ENCODE measurements around the gene CCDC24. TPM values are rescaled to one million over a fixed set of nuclear protein-coding genes. Genes with fewer than 3 reads are reported as not detected.

Gene CCDC24
- total and polyA plus RNA-seq, 2 donors (not counting 3 experiments of a cell fraction or from before 2014, with no cell fraction given) = 2.2 to 3.1 TPM

DNA sequence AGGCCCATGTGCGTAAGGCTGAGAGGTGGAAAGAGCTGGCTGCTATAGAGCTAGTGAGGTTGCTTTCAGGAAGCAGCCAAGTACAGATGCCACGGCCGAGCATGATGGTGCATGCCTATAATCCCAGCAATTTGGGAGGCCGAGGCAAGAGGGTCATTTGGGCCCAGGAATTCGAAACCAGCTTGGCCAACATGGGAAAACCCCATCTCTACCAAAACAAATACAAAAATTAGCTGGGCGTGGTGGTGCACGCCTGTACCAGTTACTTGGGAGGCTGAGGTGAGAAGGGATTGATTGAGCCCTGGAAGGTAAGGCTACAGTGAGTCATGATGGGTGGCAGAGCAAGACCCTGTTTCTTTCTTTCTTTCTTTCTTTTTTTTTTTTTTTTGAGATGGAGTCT, 2.7 kb downstream of the CCDC24 start:
- POLR2A ChIA-PET = no interaction called here

More for the DNA sequence above, 2.7 kb downstream of the CCDC24 start:
- CTCF ChIA-PET = interaction anchor here (0.7 to 3.3 kb wide), 4 partner anchors 11 to 231 kb away, joined by 3 to 13 read pairs (median 5); no protein-coding TSS in a partner anchor
- H3K79me2 ChIP-seq (ENCODE audit: control insufficient read depth, insufficient read depth, low read length) = no peaks in the 10 kb centered on the region
- no TSS peak for BruUV-seq (replicated peaks)
- H3K9ac ChIP-seq (replicated peaks; ENCODE audit: extremely low read depth, insufficient read depth, low read length) = no peak overlapping the region
- dilution Hi-C loops (cut with MboI; ENCODE audit: extremely low pct_ligation_motif_present, low sequenced_read_pairs) = no loop called here
- no peak for FAIRE-seq
- TF ChIP-seq FOS (IDR thresholded peaks at IDR 0.05; ENCODE audit: borderline replicate concordance, insufficient read depth, low read length) = no peak
- TF ChIP-seq POLR2A (IDR thresholded peaks at IDR 0.05; ENCODE audit: low read depth, low read length) = no peak
- TF ChIP-seq, protein P1, sequence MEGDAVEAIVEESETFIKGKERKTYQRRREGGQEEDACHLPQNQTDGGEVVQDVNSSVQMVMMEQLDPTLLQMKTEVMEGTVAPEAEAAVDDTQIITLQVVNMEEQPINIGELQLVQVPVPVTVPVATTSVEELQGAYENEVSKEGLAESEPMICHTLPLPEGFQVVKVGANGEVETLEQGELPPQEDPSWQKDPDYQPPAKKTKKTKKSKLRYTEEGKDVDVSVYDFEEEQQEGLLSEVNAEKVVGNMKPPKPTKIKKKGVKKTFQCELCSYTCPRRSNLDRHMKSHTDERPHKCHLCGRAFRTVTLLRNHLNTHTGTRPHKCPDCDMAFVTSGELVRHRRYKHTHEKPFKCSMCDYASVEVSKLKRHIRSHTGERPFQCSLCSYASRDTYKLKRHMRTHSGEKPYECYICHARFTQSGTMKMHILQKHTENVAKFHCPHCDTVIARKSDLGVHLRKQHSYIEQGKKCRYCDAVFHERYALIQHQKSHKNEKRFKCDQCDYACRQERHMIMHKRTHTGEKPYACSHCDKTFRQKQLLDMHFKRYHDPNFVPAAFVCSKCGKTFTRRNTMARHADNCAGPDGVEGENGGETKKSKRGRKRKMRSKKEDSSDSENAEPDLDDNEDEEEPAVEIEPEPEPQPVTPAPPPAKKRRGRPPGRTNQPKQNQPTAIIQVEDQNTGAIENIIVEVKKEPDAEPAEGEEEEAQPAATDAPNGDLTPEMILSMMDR (IDR thresholded peaks at IDR 0.05; ENCODE audit: extremely low read depth in 1 of 2, insufficient read depth in 1 of 2, low read depth in 1 of 2, low read length in 2 of 2) = no peak
- no peak for TF ChIP-seq POLR2AphosphoS5 (IDR thresholded peaks at IDR 0.05; ENCODE audit: insufficient read depth, low read depth, low read length)
- no peak for TF ChIP-seq MYC (IDR thresholded peaks at IDR 0.05; ENCODE audit: low read depth, low read length)
- TF ChIP-seq GATA2 (IDR thresholded peaks at IDR 0.05; ENCODE audit: insufficient read depth, insufficient read length, low read depth, low read length) = no peak
- no peak for TF ChIP-seq EZH2 (IDR thresholded peaks at IDR 0.05; ENCODE audit: borderline replicate concordance, low read depth, low read length, severe bottlenecking)
- no peak for TF ChIP-seq JUN (IDR thresholded peaks at IDR 0.05; ENCODE audit: borderline replicate concordance, insufficient read depth, insufficient read length, low read depth)
- no peak for TF ChIP-seq MAX (IDR thresholded peaks at IDR 0.05; ENCODE audit: insufficient read depth, insufficient read length)
- H3K4me1 ChIP-seq (ENCODE audit: control insufficient read depth, extremely low read depth, insufficient read depth, low read length) = peaks cover 7% of the 10 kb centered on the region
- H3K27me3 ChIP-seq (ENCODE audit: control insufficient read depth in 2 of 2, insufficient read depth in 2 of 2, low read length in 2 of 2) = no peaks in the 10 kb centered on the region
- H3K36me3 ChIP-seq (ENCODE audit: control insufficient read depth in 2 of 2, extremely low read depth in 1 of 2, insufficient read depth in 2 of 2, low read length in 2 of 2) = no peaks in the 10 kb centered on the region
- H2AFZ ChIP-seq (ENCODE audit: low read depth, low read length) = no peak overlapping the region
- no peaks in the 10 kb centered on the region for H3K9me1 ChIP-seq (replicated peaks; ENCODE audit: control insufficient read depth, extremely low read depth, insufficient read depth, low read length)
- H3K27ac ChIP-seq (ENCODE audit: insufficient read depth, low read depth, low read length) = no peak overlapping the region
- H3K4me3 ChIP-seq (replicated peaks in 1 of 3; ENCODE audit: insufficient read depth in 1 of 3, low read depth in 1 of 3, low read length in 3 of 3) = no peak overlapping the region
- DNase-seq (ENCODE audit: low read depth, low spot score) = no peak
- no peaks in the 10 kb centered on the region for H3K9me3 ChIP-seq (replicated peaks; ENCODE audit: control insufficient read depth, insufficient read depth, low read length)
- no peak overlapping the region for H3K4me2 ChIP-seq (ENCODE audit: insufficient read depth, low read length)
- intact Hi-C loops (cut with micrococcal nuclease) = loop anchor here (5.0 kb wide), 2 partner anchors 38 to 232 kb away; partner anchors contain the start of gene SLC6A9
- H4K20me1 ChIP-seq (replicated peaks; ENCODE audit: control insufficient read depth, extremely low read depth, insufficient read depth, low read length) = no peaks in the 10 kb centered on the region

All from endothelial cell of umbilical vein (primary cell).